ENCODE results near the gene LCN15.

DNA sequence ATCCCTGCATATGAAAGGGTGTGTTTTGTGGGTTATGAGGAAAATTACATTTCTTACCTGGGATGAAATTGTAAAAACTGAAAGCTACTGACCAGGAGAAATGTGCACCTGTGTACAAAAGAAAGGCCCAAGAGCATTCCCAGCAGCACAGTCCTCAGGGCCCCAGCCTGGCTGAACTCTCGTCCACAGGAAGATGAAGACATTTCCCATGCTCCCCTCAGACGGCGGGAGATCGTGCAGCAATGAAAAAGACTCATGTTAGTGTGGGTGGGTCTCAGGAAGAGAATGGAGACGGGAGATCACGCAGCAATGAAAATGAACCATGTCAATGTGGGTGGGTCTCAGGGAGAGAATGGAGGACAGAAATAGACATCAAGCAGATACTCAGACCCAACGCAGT, 12.6 kb upstream of the LCN15 start:
- TF ChIP-seq, protein P1, sequence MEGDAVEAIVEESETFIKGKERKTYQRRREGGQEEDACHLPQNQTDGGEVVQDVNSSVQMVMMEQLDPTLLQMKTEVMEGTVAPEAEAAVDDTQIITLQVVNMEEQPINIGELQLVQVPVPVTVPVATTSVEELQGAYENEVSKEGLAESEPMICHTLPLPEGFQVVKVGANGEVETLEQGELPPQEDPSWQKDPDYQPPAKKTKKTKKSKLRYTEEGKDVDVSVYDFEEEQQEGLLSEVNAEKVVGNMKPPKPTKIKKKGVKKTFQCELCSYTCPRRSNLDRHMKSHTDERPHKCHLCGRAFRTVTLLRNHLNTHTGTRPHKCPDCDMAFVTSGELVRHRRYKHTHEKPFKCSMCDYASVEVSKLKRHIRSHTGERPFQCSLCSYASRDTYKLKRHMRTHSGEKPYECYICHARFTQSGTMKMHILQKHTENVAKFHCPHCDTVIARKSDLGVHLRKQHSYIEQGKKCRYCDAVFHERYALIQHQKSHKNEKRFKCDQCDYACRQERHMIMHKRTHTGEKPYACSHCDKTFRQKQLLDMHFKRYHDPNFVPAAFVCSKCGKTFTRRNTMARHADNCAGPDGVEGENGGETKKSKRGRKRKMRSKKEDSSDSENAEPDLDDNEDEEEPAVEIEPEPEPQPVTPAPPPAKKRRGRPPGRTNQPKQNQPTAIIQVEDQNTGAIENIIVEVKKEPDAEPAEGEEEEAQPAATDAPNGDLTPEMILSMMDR (IDR thresholded peaks at IDR 0.05; ENCODE audit: poor library complexity, severe bottlenecking), result no peak
- TF ChIP-seq EZH2 (IDR thresholded peaks at IDR 0.05; ENCODE audit: borderline replicate concordance, insufficient read depth, low read length, poor library complexity, severe bottlenecking), result no peak
